ENCODE measurements around the gene TUBGCP3. TPM values are rescaled to one million over a fixed set of nuclear protein-coding genes. Genes with fewer than 3 reads are reported as not detected.
"Not testable (repeated sequence)": the region's sequence is repeated elsewhere in the genome, so short reads cannot be mapped to it uniquely, and the experiment has no call there.

Gene TUBGCP3
- total and polyA plus RNA-seq, 7 donors: 7.4 to 15.3 (median 13.1) TPM

DNA sequence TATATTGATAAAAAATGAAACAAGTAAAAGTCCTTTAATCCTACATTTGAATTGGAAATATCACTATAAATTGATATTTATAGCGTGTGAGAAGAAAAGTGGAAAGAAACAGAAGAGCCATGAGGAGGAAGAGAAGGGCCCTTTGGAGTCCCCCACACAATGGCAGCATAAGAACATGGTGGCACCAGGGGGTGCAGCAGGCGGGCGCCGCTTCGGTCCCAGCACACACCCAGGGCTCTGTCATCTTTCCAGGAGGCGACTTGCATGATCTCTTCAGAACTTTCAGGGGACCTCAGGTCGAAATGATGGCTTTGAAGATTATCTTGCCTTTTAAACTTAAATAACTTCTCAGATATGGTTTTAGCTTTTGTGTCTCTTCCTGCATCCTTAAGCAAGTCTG lies 91.8 kb downstream of the TUBGCP3 start:
- Histone ChIP-seq H3K27me3 (ENCODE audit: insufficient read depth in 3 of 3, low read length in 2 of 3) (no peaks in the 10 kb centered on the region), H3K4me1 (no peaks in the 10 kb centered on the region), H3K27ac (no peak overlapping the region), H3K36me3 (ENCODE audit: insufficient read depth in 1 of 2, low read depth in 1 of 2) (peaks cover 0 to 65% of the 10 kb centered on the region in 2 donors), H3K9me3 (no peaks in the 10 kb centered on the region), H3K4me3 (no peak overlapping the region)
- intact Hi-C loops (cut with DNase I): no loop called here
- TF ChIP-seq, protein P1, sequence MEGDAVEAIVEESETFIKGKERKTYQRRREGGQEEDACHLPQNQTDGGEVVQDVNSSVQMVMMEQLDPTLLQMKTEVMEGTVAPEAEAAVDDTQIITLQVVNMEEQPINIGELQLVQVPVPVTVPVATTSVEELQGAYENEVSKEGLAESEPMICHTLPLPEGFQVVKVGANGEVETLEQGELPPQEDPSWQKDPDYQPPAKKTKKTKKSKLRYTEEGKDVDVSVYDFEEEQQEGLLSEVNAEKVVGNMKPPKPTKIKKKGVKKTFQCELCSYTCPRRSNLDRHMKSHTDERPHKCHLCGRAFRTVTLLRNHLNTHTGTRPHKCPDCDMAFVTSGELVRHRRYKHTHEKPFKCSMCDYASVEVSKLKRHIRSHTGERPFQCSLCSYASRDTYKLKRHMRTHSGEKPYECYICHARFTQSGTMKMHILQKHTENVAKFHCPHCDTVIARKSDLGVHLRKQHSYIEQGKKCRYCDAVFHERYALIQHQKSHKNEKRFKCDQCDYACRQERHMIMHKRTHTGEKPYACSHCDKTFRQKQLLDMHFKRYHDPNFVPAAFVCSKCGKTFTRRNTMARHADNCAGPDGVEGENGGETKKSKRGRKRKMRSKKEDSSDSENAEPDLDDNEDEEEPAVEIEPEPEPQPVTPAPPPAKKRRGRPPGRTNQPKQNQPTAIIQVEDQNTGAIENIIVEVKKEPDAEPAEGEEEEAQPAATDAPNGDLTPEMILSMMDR (IDR thresholded peaks at IDR 0.05): no peak
- WGBS, 3 donors: 86 to 97% (median 88%) methylated on average over 7 of the region's 7 CpGs
- DNase-seq (no peak), ATAC-seq (no peak)

DNA sequence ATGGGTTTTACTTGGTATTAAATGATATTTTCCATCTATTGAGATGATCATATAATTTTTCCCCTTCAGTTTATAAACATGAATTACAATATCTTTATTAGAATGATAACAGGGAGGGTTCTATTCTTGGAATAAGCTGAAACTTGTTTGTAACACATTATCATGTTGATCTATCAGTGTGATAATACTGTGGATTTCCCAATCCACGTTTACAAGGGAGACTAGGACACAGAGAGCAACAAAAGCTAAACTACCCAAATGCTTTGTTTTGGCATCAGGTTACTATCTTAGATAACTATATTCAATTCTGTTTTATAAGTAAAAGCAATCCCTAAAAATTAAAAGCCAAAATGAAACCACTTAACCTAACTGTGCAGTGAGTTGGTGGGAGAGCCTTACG lies 92.5 kb downstream of the TUBGCP3 start:
- H3K9me3 ChIP-seq: no peaks in the 10 kb centered on the region
- H3K27me3 ChIP-seq (ENCODE audit: insufficient read depth in 3 of 3, low read length in 2 of 3): no peaks in the 10 kb centered on the region
- intact Hi-C loops (cut with DNase I): no loop called here
- 86 to 91% (median 91%) methylated on average over 2 of the region's 2 CpGs for WGBS, 3 donors
- H3K27ac ChIP-seq: no peak overlapping the region
- H3K36me3 ChIP-seq (ENCODE audit: insufficient read depth in 1 of 2, low read depth in 1 of 2): peaks cover 0 to 58% of the 10 kb centered on the region in 2 donors
- TF ChIP-seq, protein P1 (IDR thresholded peaks at IDR 0.05): no peak
- ATAC-seq: no peak
- no peak for DNase-seq
- H3K4me3 ChIP-seq: no peak overlapping the region
- no peaks in the 10 kb centered on the region for H3K4me1 ChIP-seq

DNA sequence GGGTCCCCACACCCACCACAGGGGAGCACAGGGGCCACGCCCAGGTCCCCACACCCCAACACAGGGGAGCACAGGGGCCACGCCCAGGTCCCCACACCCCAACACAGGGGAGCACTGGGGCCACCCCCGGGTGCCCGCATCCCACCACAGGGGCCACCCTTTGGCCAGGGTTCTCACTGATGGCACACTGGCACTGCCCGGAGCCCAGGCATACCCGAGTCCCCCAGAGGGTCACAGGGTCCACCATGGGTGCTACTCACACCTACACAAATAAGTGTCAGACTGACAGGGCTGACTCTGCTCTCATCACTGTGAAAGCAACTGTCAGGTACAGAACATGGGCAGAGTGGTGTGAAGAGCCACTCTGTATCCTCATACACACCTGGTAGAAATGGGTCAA lies 98.8 kb downstream of the TUBGCP3 start:
- no peaks in the 10 kb centered on the region for H3K27me3 ChIP-seq (ENCODE audit: insufficient read depth in 3 of 3, low read length in 2 of 3)
- intact Hi-C loops (cut with DNase I): no loop called here
- peaks cover 0 to 37% of the 10 kb centered on the region in 2 donors for H3K36me3 ChIP-seq (ENCODE audit: insufficient read depth in 1 of 2, low read depth in 1 of 2)
- no peaks in the 10 kb centered on the region for H3K4me1 ChIP-seq
- ATAC-seq (no peak), DNase-seq (no peak)
- TF ChIP-seq, protein P1 (IDR thresholded peaks at IDR 0.05): no peak
- WGBS, 3 donors: 95 to 97% (median 96%) methylated on average over 5 to 6 of the region's 6 CpGs
- no peak overlapping the region for H3K4me3 ChIP-seq
- H3K27ac ChIP-seq: no peak overlapping the region
- no peaks in the 10 kb centered on the region for H3K9me3 ChIP-seq

DNA sequence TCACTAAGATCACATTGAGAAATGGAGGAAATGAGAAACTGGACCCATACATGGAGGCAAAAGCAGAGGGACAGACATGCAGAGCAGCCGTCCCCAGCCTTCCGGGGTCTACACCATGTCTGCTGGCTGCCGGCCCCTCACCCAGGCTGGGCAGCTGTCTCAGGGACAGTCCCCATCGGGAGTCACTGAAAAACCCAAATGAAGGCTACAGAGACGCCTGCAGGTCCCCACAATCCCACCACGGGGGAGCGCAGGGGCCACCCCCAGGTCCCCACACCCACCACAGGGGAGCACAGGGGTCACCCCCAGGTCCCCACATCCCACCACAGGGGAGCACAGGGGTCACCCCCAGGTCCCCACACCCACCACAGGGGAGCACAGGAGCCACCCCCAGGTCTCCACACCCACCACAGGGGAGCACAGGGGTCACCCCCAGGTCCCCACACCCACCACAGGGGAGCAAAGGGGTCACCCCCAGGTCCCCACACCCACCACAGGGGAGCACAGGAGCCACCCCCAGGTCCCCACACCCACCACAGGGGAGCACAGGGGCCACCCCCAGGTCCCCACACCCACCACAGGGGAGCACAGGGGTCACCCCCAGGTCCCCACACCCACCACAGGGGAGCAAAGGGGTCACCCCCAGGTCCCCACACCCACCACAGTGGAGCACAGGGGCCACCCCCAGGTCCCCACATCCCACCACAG lies 99.5 kb downstream of the TUBGCP3 start:
- peaks cover 0 to 40% of the 10 kb centered on the region in 2 donors for H3K36me3 ChIP-seq (ENCODE audit: insufficient read depth in 1 of 2, low read depth in 1 of 2)

DNA sequence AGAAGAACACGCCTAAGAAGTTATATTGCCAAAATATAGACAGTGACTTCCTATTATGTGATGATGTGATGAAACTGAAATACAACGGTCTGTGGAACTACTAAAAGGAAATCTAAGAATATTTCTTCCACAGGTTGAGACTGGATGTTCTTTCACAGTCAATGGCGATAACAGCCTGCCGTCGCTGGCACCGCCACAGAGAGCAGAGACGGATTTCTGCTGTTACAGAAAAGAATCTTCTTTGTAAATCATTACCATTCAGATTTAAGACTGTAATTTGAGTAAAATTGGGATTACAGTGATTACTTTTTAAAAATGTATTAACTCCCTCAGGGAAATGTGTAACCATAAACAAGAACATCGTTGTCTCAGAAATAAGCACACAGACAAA lies 100.8 kb downstream of the TUBGCP3 start:
- intact Hi-C loops (cut with DNase I): no loop called here
- ATAC-seq: no peak

More for the DNA sequence above, 99.5 kb downstream of the TUBGCP3 start:
- intact Hi-C loops (cut with DNase I); H3K4me1 ChIP-seq; H3K4me3 ChIP-seq; DNase-seq; H3K9me3 ChIP-seq; H3K27ac ChIP-seq; ATAC-seq; H3K27me3 ChIP-seq (ENCODE audit: insufficient read depth in 3 of 3, low read length in 2 of 3): not testable (repeated sequence)
- 93 to 97% (median 96%) methylated on average over 7 of the region's 7 CpGs for WGBS, 3 donors

More for the DNA sequence above, 100.8 kb downstream of the TUBGCP3 start:
- Histone ChIP-seq H3K36me3 (ENCODE audit: insufficient read depth in 1 of 2, low read depth in 1 of 2) (peaks cover 0 to 40% of the 10 kb centered on the region in 2 donors), H3K27ac (no peak overlapping the region), H3K4me1 (no peaks in the 10 kb centered on the region), H3K9me3 (no peaks in the 10 kb centered on the region), H3K27me3 (ENCODE audit: insufficient read depth in 3 of 3, low read length in 2 of 3) (no peaks in the 10 kb centered on the region), H3K4me3 (no peak overlapping the region)
- TF ChIP-seq, protein P1 (IDR thresholded peaks at IDR 0.05): no peak
- WGBS, 3 donors: 87 to 90% (median 89%) methylated on average over 8 of the region's 8 CpGs
- no peak for DNase-seq
